A549 (cell line): ENCODE data around the gene HS6ST3. TPM values are rescaled to one million over a fixed set of nuclear protein-coding genes. Genes with fewer than 3 reads are reported as not detected.

Source experiments
- ATAC-seq, 2 experiments: fragments of 200-7000 bp in 1 of 2; fragments of >200 bp in 1 of 2; cut with Nextera tagmentation in 1 of 2; cut with Tn5 transposase in 1 of 2; 3 replicates each; pipeline versions ENCODE4 v1.8.0 to v1.9.1; 2018 to 2020; ENCODE audit warnings: mild to moderate bottlenecking in 1 of 2, moderate library complexity in 1 of 2
- CTCF ChIA-PET: fragments of 300-600 bp; sonication (Branson Sonifier 250); formaldehyde crosslinking; extraction: SDS; loops from one replicate; lab custom pipeline; 2021; ENCODE audit warnings: antibody characterized with exemption, inconsistent platforms; lab: Yijun Ruan, JAX
- POLR2A ChIA-PET: fragments of 350-600 bp; formaldehyde crosslinking; extraction: SDS; loops from one replicate; lab custom pipeline; 2021; ENCODE audit warnings: antibody characterized with exemption, inconsistent platforms; lab: Yijun Ruan, JAX
- DNase-seq, 2 experiments: peaks; one replicate each; pipeline versions ENCODE4 v3.0.0 to v3.0.0-alpha.2; 2011 to 2016; ENCODE audit warnings: low read depth in 1 of 2, low spot score in 1 of 2
- FAIRE-seq: peaks from 2 replicates; lab custom pipeline; 2011; peaks lifted over from hg19 to GRCh38; lab: Jason Lieb, UNC
- H3K27ac ChIP-seq, 2 experiments: fragments of >200 bp; sonication (Bioruptor Twin); formaldehyde crosslinking; 3 replicates each; pipeline ENCODE4 v1.5.1; 2016 to 2017
- H3K4me1 ChIP-seq: fragments of >200 bp; sonication (Bioruptor Twin); formaldehyde crosslinking; 3 replicates; pipeline ENCODE4 v1.6.1; 2016
- H3K4me2 ChIP-seq: fragments of >200 bp; sonication (Bioruptor Twin); formaldehyde crosslinking; 3 replicates; pipeline ENCODE4 v1.6.1; 2016
- H3K4me3 ChIP-seq: fragments of >200 bp; sonication (Bioruptor Twin); formaldehyde crosslinking; 3 replicates; pipeline ENCODE4 v1.5.1; 2016
- H3K9me3 ChIP-seq: fragments of >200 bp; sonication (Bioruptor Twin); formaldehyde crosslinking; 3 replicates; pipeline ENCODE4 v1.6.1; 2016
- ATOH8 ChIP-seq: fragments of 250-450 bp; sonication (Bioruptor Pico); IDR thresholded peaks from 2 replicates; pipeline ENCODE4 v1.5.0; 2020; ENCODE audit warnings: low read depth, mild to moderate bottlenecking, moderate library complexity
- BCL3 ChIP-seq: fragments of >200 bp; sonication (Bioruptor Twin); formaldehyde crosslinking; IDR thresholded peaks from 3 replicates; pipeline ENCODE4 v1.6.1; 2016
- CBX8 ChIP-seq: fragments of 200-600 bp; sonication (generic); IDR thresholded peaks from 2 replicates; pipeline ENCODE4 v1.6.1; 2016
- CHD2 ChIP-seq: fragments of 150-350 bp; IDR thresholded peaks from 2 replicates; pipeline ENCODE4 v1.6.1; 2014; ENCODE audit warnings: low read length; ENCODE audit not compliant: partially characterized antibody
- CHD4 ChIP-seq: fragments of 200-600 bp; sonication (generic); IDR thresholded peaks from 2 replicates; pipeline ENCODE4 v1.6.1; 2016; ENCODE audit warnings: antibody characterized with exemption, mild to moderate bottlenecking, borderline replicate concordance
- E2F6 ChIP-seq: IDR thresholded peaks from 2 replicates; pipeline ENCODE4 v1.6.1; 2012; ENCODE audit warnings: low read depth, borderline replicate concordance
- EHF ChIP-seq: fragments of 250-450 bp; sonication (Bioruptor Pico); IDR thresholded peaks from 2 replicates; pipeline ENCODE4 v1.5.0; 2020; ENCODE audit warnings: mild to moderate bottlenecking
- EHMT2 ChIP-seq: fragments of 200-600 bp; sonication (generic); IDR thresholded peaks from 2 replicates; pipeline ENCODE4 v1.6.1; 2016; ENCODE audit warnings: antibody characterized with exemption, low read depth, mild to moderate bottlenecking, moderate library complexity
- EP300 ChIP-seq, 2 experiments: fragments of >200 bp; sonication (Bioruptor Twin); formaldehyde crosslinking; IDR thresholded peaks; 2 replicates in 1 of 2; 3 replicates in 1 of 2; pipeline ENCODE4 v1.6.1; 2016 to 2017
- ESRRA ChIP-seq: fragments of 150-350 bp; IDR thresholded peaks from 2 replicates; pipeline ENCODE4 v1.6.1; 2014; ENCODE audit warnings: mild to moderate bottlenecking, low read length, borderline replicate concordance
- HEYL ChIP-seq: fragments of 250-450 bp; sonication (Bioruptor Pico); IDR thresholded peaks from 2 replicates; pipeline ENCODE4 v1.8.0; 2021; ENCODE audit warnings: mild to moderate bottlenecking, moderate library complexity
- HOXB13 ChIP-seq: fragments of 250-450 bp; sonication (Bioruptor Pico); IDR thresholded peaks from 2 replicates; pipeline ENCODE4 v1.5.0; 2020; ENCODE audit warnings: low read depth, mild to moderate bottlenecking, moderate library complexity
- HOXB5 ChIP-seq: fragments of 250-450 bp; sonication (Bioruptor Pico); IDR thresholded peaks from 2 replicates; pipeline ENCODE4 v1.5.0; 2020; ENCODE audit warnings: mild to moderate bottlenecking, moderate library complexity
- NPAS2 ChIP-seq: fragments of 250-450 bp; sonication (Bioruptor Pico); IDR thresholded peaks from 2 replicates; pipeline ENCODE4 v1.8.0; 2022; ENCODE audit warnings: mild to moderate bottlenecking, moderate library complexity, borderline replicate concordance
- POLR2AphosphoS2 ChIP-seq: conservative IDR thresholded peaks from 2 replicates; pipeline ENCODE4 v1.6.1; 2012; ENCODE audit warnings: low read length, improper control_type of control experiment, inconsistent platforms
- RCOR1 ChIP-seq: fragments of 150-350 bp; IDR thresholded peaks from 2 replicates; pipeline ENCODE4 v1.6.1; 2014; ENCODE audit warnings: antibody characterized with exemption, low read length, low read depth
- ZC3H11A ChIP-seq: fragments of 450-650 bp; IDR thresholded peaks from 2 replicates; pipeline ENCODE4 v1.6.1; 2014; ENCODE audit warnings: antibody characterized with exemption, mild to moderate bottlenecking
- ZSCAN20 ChIP-seq: fragments of 250-450 bp; sonication (Bioruptor Pico); IDR thresholded peaks from 2 replicates; pipeline ENCODE4 v1.8.0; 2022; ENCODE audit warnings: mild to moderate bottlenecking, moderate library complexity
- WGBS: methylation state at CpG from one replicate; pipeline ENCODE4 v1.1.6; 2017; ENCODE audit errors: missing lambda C conversion rate; 5-methylcytosine and 5-hydroxymethylcytosine counted together
- polyA plus RNA-seq, 4 experiments: library from polyadenylated mRNA; depleted of rRNA in 3 of 4; stranded (reverse); fragments of >200 nt; fragmentation: RNase III in 1 of 4; extraction: RNeasy Plus Mini Kit Qiagen cat#74134 plus additional on column Dnase treatment in 1 of 4; gene quantifications; 2 replicates in 3 of 4; 3 replicates in 1 of 4; pipeline ENCODE4 v1.2.3, GENCODE V29; 2011 to 2017
- TF ChIP-seq, protein P1 (sequence below): fragments of >200 bp; sonication (Bioruptor Twin); formaldehyde crosslinking; IDR thresholded peaks from 2 replicates; pipeline ENCODE4 v1.6.1; 2016

Gene HS6ST3
- polyA plus RNA-seq, 2 of the 4 experiments (the other 2 are of a cell fraction) = not detected

DNA sequence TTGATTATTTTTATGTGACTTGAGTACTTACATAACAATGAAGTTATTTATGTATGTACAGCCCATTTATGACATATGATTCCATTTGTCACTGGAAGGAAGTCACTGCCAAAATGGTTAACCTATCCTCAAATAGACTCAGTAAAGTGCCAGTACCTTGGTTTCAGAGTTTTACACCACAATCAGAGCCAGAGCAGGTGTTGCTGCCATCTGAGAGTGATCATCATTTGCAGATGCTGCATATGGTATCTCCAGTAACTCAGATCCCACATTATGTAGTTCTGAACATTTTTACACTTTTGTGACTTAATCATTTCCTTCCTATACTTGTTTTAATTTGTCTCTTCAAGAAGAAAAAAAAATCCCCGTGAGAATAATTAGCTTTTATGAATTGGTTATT lies 313.3 kb downstream of the HS6ST3 start:
- Histone ChIP-seq H3K4me2 (no peak overlapping the region), H3K4me1 (no peaks in the 10 kb centered on the region), H3K27ac (no peak overlapping the region), H3K4me3 (no peak overlapping the region), H3K9me3 (no peaks in the 10 kb centered on the region)
- ChIA-PET CTCF (no interaction called here), POLR2A (no interaction called here)
- 5% methylated on average over 1 of the region's 1 CpG for whole genome bisulfite sequencing
- FAIRE-seq (no peak), ATAC-seq (no peak), DNase-seq (no peak)
- TF ChIP-seq POLR2AphosphoS2 = no peak
- no peak for TF ChIP-seq EHMT2
- no peak for TF ChIP-seq CBX8
- TF ChIP-seq ZC3H11A = no peak

DNA sequence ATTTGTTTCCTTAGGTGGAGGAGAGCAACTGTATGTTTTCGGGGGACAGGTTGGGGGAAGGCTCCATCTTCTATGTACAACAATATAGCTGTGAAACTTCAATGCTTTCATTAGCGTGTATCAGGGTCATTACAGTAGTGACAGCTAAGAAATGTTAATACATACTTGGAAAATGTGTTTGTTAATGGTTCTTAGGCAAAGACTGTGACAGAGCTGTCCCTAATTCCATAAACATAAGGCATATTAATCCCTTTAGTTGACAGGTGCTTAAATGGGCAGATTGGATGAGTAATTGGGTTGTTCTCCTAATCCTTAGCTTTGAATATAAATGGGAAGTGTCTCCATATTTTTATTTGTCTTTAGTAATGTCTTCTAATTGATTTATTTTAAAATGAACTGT lies 313.7 kb downstream of the HS6ST3 start:
- H3K4me2 ChIP-seq = no peak overlapping the region
- ChIA-PET CTCF (no interaction called here), POLR2A (no interaction called here)
- no peak for ATAC-seq
- H3K4me1 ChIP-seq = no peaks in the 10 kb centered on the region
- FAIRE-seq = no peak
- no peak overlapping the region for H3K4me3 ChIP-seq
- H3K27ac ChIP-seq = no peak overlapping the region
- H3K9me3 ChIP-seq = no peaks in the 10 kb centered on the region
- DNase-seq = no peak
- 8% methylated on average over 2 of the region's 2 CpGs for WGBS
- TF ChIP-seq HEYL (CRISPR knock-in tag) (no peak), POLR2AphosphoS2 (no peak), HOXB5 (no peak)
- TF ChIP-seq, protein P1, sequence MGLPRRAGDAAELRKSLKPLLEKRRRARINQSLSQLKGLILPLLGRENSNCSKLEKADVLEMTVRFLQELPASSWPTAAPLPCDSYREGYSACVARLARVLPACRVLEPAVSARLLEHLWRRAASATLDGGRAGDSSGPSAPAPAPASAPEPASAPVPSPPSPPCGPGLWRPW = no peak

DNA sequence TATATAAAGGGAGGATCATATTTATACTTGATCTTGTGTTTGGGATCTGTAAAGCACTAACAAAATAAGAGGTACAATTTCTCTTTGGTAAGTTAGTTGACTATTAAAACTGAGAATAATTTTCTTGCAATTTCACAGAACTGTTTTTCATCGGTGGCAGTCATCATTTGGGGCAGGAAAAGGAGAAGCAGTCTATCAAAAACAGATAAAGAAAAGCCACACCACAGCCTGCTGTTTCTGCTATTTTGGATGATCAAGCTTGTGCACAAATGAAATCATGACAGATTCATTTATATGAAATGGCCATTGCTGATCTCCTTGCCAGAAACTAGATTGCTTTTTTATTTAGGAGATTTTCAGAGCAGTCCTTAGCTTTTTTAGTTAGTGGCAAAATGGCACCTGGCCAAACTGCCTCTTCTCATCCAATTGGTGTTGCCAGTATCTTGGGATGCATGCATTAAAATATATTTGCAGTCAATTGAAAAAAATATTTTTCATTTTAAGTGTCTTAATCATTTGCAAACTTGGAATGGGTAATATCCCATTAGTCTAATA lies 326.0 kb downstream of the HS6ST3 start:
- H3K4me1 ChIP-seq = no peaks in the 10 kb centered on the region
- no peak overlapping the region for H3K27ac ChIP-seq
- 3% methylated on average over 1 of the region's 1 CpG for WGBS
- FAIRE-seq (no peak), ATAC-seq (no peak), DNase-seq (no peak)
- TF ChIP-seq EHF (CRISPR knock-in tag) = no peak
- no peak for TF ChIP-seq CHD2
- TF ChIP-seq NPAS2 (CRISPR knock-in tag) = no peak
- no peak for TF ChIP-seq RCOR1
- no peak for TF ChIP-seq EP300 (IDR thresholded peaks at IDR 0.05)
- no peak for TF ChIP-seq ESRRA
- no peak for TF ChIP-seq CHD4
- TF ChIP-seq ATOH8 = no peak
- no peak for TF ChIP-seq EHMT2
- TF ChIP-seq HOXB5 = no peak
- no peak for TF ChIP-seq HOXB13 (CRISPR knock-in tag)
- no peak for TF ChIP-seq BCL3
- no peak for TF ChIP-seq ZSCAN20
- TF ChIP-seq ZC3H11A = no peak
- no peak for TF ChIP-seq E2F6
- CTCF ChIA-PET = no interaction called here
- H3K9me3 ChIP-seq = no peaks in the 10 kb centered on the region
- POLR2A ChIA-PET = no interaction called here
- H3K4me3 ChIP-seq = no peak overlapping the region
- no peak overlapping the region for H3K4me2 ChIP-seq
